Spleen (tissue), 7 donors: ENCODE results near the gene GNG13.

ENCODE experiments used
- CTCF ChIP-seq, 11 experiments: fragments of 200-600 bp in 7 of 11; fragments of 450-650 bp in 4 of 11; sonication (generic) in 4 of 11; IDR thresholded peaks in 8 of 11; conservative IDR thresholded peaks in 3 of 11; 1 replicate in 7 of 11; 2 replicates in 4 of 11; pipeline versions ENCODE4 v1.4.0 to v1.8.0; 2016 to 2021; ENCODE audit warnings: antibody characterized with exemption in 11 of 11, inconsistent platforms in 4 of 11, mild to moderate bottlenecking in 1 of 11
- POLR2A ChIP-seq, 3 donors: fragments of 450-650 bp; IDR thresholded peaks; one replicate each; pipeline ENCODE4 v1.5.1; 2017; ENCODE audit warnings: antibody characterized with exemption in 3 of 3, mild to moderate bottlenecking in 1 of 3
- POLR2AphosphoS5 ChIP-seq, 3 donors: sonication (generic); formaldehyde crosslinking; IDR thresholded peaks; one replicate each; pipeline ENCODE4 v1.5.1; 2017; ENCODE audit warnings: antibody characterized with exemption in 3 of 3
- donor health status: DM: no; HTN: no; CAD: no; lungs with moderate emphysema.
- donor health status: DM: no; HTN: no; CAD: no.
- donor health status: DM: no; HTN: no; CAD: no.

DNA sequence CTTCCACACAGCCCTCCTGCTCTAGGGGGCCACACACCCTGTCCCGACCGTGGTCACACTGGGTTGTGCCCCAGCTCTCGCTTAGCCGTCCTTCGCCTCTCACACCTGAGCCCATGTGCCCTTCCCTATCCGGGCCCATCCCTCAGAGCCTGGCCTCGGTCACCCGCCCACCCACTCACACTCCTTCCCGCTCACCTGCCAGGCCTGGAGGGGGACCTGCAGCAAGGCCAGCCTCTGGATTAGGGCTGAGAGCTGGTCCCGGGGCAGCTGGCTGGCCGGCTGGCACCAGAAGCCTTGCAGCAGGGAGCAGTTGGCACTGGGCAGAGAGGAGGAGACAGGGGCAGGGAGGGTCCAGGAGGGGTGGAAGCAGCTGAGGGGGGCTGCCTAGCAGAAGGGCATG is 22.1 kb downstream of the GNG13 start:
- TF ChIP-seq CTCF (IDR thresholded peaks at IDR 0.05 in 8 of 11, conservative IDR thresholded peaks at IDR 0.05 in 3 of 11): no peak
- TF ChIP-seq POLR2AphosphoS5 (IDR thresholded peaks at IDR 0.05): no peak
- no peak for TF ChIP-seq POLR2A (IDR thresholded peaks at IDR 0.05)
